Measurements from ENCODE around the gene EFNB1.

- TF ChIP-seq POLR2A (IDR thresholded peaks at IDR 0.05; ENCODE audit: low read depth, low read length) (no peak), CEBPB (IDR thresholded peaks at IDR 0.05; ENCODE audit: low read depth, low read length) (no peak), FOS (IDR thresholded peaks at IDR 0.05; ENCODE audit: low read depth, low read length) (no peak), MXI1 (IDR thresholded peaks at IDR 0.05; ENCODE audit: borderline replicate concordance, low read depth, low read length) (no peak), MAZ (IDR thresholded peaks at IDR 0.05; ENCODE audit: borderline replicate concordance, low read depth, low read length) (no peak), NFE2L2 (IDR thresholded peaks at IDR 0.05; ENCODE audit: low read depth, low read length) (no peak), ELK1 (IDR thresholded peaks at IDR 0.05; ENCODE audit: borderline replicate concordance, low read depth, low read length) (no peak), BHLHE40 (IDR thresholded peaks at IDR 0.05; ENCODE audit: low read depth, low read length) (no peak), RFX5 (IDR thresholded peaks at IDR 0.05; ENCODE audit: low read depth, low read length) (no peak)
- TF ChIP-seq, protein P1, sequence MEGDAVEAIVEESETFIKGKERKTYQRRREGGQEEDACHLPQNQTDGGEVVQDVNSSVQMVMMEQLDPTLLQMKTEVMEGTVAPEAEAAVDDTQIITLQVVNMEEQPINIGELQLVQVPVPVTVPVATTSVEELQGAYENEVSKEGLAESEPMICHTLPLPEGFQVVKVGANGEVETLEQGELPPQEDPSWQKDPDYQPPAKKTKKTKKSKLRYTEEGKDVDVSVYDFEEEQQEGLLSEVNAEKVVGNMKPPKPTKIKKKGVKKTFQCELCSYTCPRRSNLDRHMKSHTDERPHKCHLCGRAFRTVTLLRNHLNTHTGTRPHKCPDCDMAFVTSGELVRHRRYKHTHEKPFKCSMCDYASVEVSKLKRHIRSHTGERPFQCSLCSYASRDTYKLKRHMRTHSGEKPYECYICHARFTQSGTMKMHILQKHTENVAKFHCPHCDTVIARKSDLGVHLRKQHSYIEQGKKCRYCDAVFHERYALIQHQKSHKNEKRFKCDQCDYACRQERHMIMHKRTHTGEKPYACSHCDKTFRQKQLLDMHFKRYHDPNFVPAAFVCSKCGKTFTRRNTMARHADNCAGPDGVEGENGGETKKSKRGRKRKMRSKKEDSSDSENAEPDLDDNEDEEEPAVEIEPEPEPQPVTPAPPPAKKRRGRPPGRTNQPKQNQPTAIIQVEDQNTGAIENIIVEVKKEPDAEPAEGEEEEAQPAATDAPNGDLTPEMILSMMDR (conservative IDR thresholded peaks at IDR 0.05; ENCODE audit: low read depth, low read length) = no peak
- TF ChIP-seq, protein P2, sequence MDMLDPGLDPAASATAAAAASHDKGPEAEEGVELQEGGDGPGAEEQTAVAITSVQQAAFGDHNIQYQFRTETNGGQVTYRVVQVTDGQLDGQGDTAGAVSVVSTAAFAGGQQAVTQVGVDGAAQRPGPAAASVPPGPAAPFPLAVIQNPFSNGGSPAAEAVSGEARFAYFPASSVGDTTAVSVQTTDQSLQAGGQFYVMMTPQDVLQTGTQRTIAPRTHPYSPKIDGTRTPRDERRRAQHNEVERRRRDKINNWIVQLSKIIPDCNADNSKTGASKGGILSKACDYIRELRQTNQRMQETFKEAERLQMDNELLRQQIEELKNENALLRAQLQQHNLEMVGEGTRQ (IDR thresholded peaks at IDR 0.05; ENCODE audit: low read depth, low read length) = no peak
These were observed 8.2 kb upstream of the EFNB1 start for GRCh38 chrX:68820476-68821110.
